Colonic mucosa (tissue), 4 donors: ENCODE data around the gene HMGCLL1. TPM values are rescaled to one million over a fixed set of nuclear protein-coding genes. Genes with fewer than 3 reads are reported as not detected.

Experiments used
- DNase-seq: peaks from one replicate; pipeline ENCODE4 v3.0.0-alpha.2; 2020
- H3K27ac ChIP-seq: fragments of 200-600 bp; one replicate; pipeline ENCODE4 v1.8.0; 2021
- H3K27me3 ChIP-seq: fragments of 200-600 bp; one replicate; pipeline ENCODE4 v1.8.0; 2021
- H3K36me3 ChIP-seq: fragments of 200-600 bp; one replicate; pipeline ENCODE4 v1.8.0; 2021
- H3K4me1 ChIP-seq: fragments of 200-600 bp; one replicate; pipeline ENCODE4 v1.8.0; 2021; ENCODE audit warnings: mild to moderate bottlenecking
- H3K4me3 ChIP-seq: fragments of 200-600 bp; one replicate; pipeline ENCODE4 v1.8.0; 2021
- H3K9ac ChIP-seq, 2 donors: one replicate each; pipeline ENCODE4 v1.7.0; 2013; ENCODE audit warnings: control low read depth in 2 of 2, low read depth in 2 of 2, low read length in 2 of 2
- H3K9me3 ChIP-seq: fragments of 200-600 bp; one replicate; pipeline ENCODE4 v1.8.0; 2021
- intact Hi-C: fragments of 100-400 bp; cut with DNase I; formaldehyde crosslinking; loops from one replicate; pipeline ENCODE4 v1.14.1; 2022
- total RNA-seq, 2 donors: library from RNA; stranded (reverse); fragmentation: NEBNext Ultra II Directional in 1 of 2; extraction: Animal tissue kit (Norgen Biotek cat#: 25700) in 1 of 2; gene quantifications; one replicate each; pipeline ENCODE4 v1.2.1, GENCODE V29; 2021
- TF ChIP-seq, protein P1 (sequence below): fragments of 200-600 bp; IDR thresholded peaks from one replicate; pipeline ENCODE4 v1.8.0; 2022; ENCODE audit warnings: antibody characterized with exemption, mild to moderate bottlenecking
- donor health status: healthy.
- donor health status: DM: no; HTN: no; CAD: no.
- donor health status: DM: no; HTN: no; CAD: no.

HMGCLL1 gene
- total RNA-seq, 2 donors from 2014 or later, result 0.45 to 0.52 TPM

GRCh38 chr6:55560290-55560885, 18.6 kb downstream of the HMGCLL1 start:
- TF ChIP-seq, protein P1, sequence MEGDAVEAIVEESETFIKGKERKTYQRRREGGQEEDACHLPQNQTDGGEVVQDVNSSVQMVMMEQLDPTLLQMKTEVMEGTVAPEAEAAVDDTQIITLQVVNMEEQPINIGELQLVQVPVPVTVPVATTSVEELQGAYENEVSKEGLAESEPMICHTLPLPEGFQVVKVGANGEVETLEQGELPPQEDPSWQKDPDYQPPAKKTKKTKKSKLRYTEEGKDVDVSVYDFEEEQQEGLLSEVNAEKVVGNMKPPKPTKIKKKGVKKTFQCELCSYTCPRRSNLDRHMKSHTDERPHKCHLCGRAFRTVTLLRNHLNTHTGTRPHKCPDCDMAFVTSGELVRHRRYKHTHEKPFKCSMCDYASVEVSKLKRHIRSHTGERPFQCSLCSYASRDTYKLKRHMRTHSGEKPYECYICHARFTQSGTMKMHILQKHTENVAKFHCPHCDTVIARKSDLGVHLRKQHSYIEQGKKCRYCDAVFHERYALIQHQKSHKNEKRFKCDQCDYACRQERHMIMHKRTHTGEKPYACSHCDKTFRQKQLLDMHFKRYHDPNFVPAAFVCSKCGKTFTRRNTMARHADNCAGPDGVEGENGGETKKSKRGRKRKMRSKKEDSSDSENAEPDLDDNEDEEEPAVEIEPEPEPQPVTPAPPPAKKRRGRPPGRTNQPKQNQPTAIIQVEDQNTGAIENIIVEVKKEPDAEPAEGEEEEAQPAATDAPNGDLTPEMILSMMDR, result no peak
- no peaks in the 10 kb centered on the region for H3K36me3 ChIP-seq
- no peak overlapping the region for H3K9ac ChIP-seq
- H3K4me1 ChIP-seq, result no peaks in the 10 kb centered on the region
- H3K9me3 ChIP-seq, result no peaks in the 10 kb centered on the region
- H3K4me3 ChIP-seq, result no peak overlapping the region
- no peak overlapping the region for H3K27ac ChIP-seq
- H3K27me3 ChIP-seq, result no peaks in the 10 kb centered on the region
- DNase-seq, result no peak
- intact Hi-C loops, result no loop called here

DNA sequence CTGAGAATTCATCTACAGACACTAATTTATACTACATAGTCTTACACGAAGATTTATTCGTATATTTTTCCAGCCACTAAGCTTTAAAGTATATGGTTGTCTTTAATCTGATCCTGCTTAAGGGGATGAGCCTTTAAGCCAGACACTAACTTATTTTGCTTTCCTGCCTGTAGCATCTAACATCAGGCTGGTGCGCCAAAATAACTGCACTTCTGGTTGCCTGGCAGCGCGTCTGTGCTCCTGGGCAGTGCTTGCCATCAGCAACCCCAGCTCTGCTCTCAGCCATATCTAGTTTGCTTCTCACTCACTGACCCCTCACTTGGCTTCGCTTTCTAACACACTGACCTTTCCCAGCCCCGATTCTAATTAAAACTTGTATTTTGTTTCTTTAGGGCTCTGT, 21.8 kb downstream of the HMGCLL1 start:
- no peaks in the 10 kb centered on the region for H3K9me3 ChIP-seq
- no peak overlapping the region for H3K4me3 ChIP-seq
- intact Hi-C loops, result no loop called here
- no peak for DNase-seq
- no peak overlapping the region for H3K9ac ChIP-seq
- H3K27me3 ChIP-seq, result no peaks in the 10 kb centered on the region
- TF ChIP-seq, protein P1, result no peak
- no peak overlapping the region for H3K27ac ChIP-seq
- H3K4me1 ChIP-seq, result no peaks in the 10 kb centered on the region
- H3K36me3 ChIP-seq, result no peaks in the 10 kb centered on the region

DNA sequence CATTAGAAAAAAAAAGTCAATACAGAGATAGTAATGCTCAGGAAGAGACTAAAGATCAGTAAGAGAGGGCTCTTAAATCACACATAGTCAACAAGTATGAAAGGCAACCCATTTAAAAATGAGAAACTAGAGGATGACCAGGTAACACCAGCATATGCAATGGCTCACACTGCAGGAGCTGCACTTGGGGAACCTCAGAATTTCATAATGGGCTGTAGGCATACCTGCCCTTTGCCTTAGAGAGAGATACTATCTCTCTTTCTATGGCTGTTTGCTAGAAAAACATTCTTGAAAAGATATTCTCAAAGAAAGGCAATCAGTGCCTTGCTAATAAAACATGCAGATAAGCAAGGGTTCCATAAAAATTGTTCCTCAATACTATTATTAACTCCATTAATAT, 33.2 kb downstream of the HMGCLL1 start:
- no peak overlapping the region for H3K9ac ChIP-seq
- no peaks in the 10 kb centered on the region for H3K27me3 ChIP-seq
- no peaks in the 10 kb centered on the region for H3K36me3 ChIP-seq
- no peaks in the 10 kb centered on the region for H3K9me3 ChIP-seq
- no peaks in the 10 kb centered on the region for H3K4me1 ChIP-seq
- DNase-seq, result no peak
- TF ChIP-seq, protein P1, result no peak
- no peak overlapping the region for H3K4me3 ChIP-seq
- intact Hi-C loops, result no loop called here
- no peak overlapping the region for H3K27ac ChIP-seq

DNA sequence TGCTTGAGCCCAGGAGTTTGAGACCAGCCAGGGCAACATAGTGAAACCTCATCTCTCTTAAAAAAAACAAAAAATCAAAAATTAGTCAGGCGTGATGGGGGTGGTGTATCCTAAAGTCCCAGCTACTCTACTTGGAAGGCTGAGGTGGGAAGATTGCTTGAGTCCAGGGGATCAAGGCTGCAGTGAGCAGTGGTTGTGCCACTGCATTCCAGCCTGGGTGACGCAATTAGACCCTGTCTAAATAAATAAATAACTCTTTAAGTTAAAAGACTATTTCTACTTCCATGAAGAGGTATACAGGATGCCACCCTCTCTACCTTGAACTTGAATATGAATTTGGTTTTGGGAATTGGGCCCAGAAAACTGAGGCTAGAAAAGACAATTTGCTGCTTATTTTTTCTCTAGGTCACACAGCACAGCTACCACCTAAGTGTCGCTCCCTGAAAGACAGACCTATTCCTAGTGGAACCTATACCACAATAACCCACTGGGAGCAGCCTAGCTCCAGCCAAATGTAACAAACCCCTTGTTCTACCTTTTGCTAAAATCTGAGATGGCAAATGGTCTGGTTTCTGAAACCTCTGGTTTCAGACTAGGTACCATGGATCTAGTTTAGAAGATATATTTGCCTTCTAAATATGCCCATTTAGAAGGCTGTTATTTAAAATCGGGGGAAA, 35.2 kb downstream of the HMGCLL1 start:
- H3K9ac ChIP-seq, result no peak overlapping the region
- no peaks in the 10 kb centered on the region for H3K9me3 ChIP-seq
- TF ChIP-seq, protein P1, result no peak
- intact Hi-C loops, result no loop called here
- H3K4me1 ChIP-seq, result no peaks in the 10 kb centered on the region
- H3K27me3 ChIP-seq, result no peaks in the 10 kb centered on the region
- no peak overlapping the region for H3K27ac ChIP-seq
- H3K4me3 ChIP-seq, result no peak overlapping the region
- no peaks in the 10 kb centered on the region for H3K36me3 ChIP-seq
- no peak for DNase-seq

DNA sequence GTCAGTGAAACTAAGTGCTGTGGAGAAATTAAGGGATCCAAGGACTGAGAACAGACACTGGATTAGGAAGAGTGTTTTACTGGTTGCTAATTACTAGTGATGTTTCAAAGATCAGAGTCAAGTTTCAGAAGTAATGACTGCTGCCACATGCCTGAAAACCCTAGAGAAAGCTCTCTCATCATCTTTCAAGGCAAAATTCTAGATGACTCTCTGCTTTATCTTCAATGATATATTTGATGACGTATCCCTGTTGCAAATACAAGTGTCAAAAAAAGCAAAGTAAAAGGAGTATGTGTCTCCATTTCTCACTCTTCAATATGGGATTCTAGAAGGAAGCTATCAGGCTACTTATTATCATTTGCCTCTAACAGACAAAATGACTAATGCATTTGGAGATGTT, 38.0 kb downstream of the HMGCLL1 start:
- TF ChIP-seq, protein P1, result no peak
- DNase-seq, result no peak
- Histone ChIP-seq H3K36me3 (no peaks in the 10 kb centered on the region), H3K4me3 (no peak overlapping the region), H3K9ac (no peak overlapping the region), H3K27me3 (no peaks in the 10 kb centered on the region), H3K9me3 (no peaks in the 10 kb centered on the region), H3K27ac (no peak overlapping the region), H3K4me1 (no peaks in the 10 kb centered on the region)
- intact Hi-C loops, result no loop called here
